IPS-18a (cell line): ENCODE results near the gene PSMA6.
"Not testable (repeated sequence)": the region's sequence is repeated elsewhere in the genome, so short reads cannot be mapped to it uniquely, and the experiment has no call there.

Experiments used
- H3K27ac ChIP-seq: one replicate; pipeline ENCODE4 v1.5.1; 2013; ENCODE audit warnings: low read length
- H3K27me3 ChIP-seq: one replicate; pipeline ENCODE4 v1.6.1; 2013; ENCODE audit warnings: mild to moderate bottlenecking, low read length; ENCODE audit not compliant: control insufficient read depth, insufficient read depth
- H3K36me3 ChIP-seq: one replicate; pipeline ENCODE4 v1.6.1; 2013; ENCODE audit warnings: low read depth, low read length; ENCODE audit not compliant: control insufficient read depth
- H3K4me1 ChIP-seq: one replicate; pipeline ENCODE4 v1.6.1; 2013; ENCODE audit warnings: low read depth, low read length; ENCODE audit not compliant: control insufficient read depth
- H3K4me3 ChIP-seq: one replicate; pipeline ENCODE4 v1.5.1; 2013; ENCODE audit warnings: low read length
- H3K9ac ChIP-seq: one replicate; pipeline ENCODE4 v1.6.1; 2013; ENCODE audit warnings: mild to moderate bottlenecking, low read length, moderate library complexity
- H3K9me3 ChIP-seq: one replicate; pipeline ENCODE4 v1.6.1; 2013; ENCODE audit warnings: low read depth, low read length; ENCODE audit not compliant: control insufficient read depth

PSMA6 gene

DNA sequence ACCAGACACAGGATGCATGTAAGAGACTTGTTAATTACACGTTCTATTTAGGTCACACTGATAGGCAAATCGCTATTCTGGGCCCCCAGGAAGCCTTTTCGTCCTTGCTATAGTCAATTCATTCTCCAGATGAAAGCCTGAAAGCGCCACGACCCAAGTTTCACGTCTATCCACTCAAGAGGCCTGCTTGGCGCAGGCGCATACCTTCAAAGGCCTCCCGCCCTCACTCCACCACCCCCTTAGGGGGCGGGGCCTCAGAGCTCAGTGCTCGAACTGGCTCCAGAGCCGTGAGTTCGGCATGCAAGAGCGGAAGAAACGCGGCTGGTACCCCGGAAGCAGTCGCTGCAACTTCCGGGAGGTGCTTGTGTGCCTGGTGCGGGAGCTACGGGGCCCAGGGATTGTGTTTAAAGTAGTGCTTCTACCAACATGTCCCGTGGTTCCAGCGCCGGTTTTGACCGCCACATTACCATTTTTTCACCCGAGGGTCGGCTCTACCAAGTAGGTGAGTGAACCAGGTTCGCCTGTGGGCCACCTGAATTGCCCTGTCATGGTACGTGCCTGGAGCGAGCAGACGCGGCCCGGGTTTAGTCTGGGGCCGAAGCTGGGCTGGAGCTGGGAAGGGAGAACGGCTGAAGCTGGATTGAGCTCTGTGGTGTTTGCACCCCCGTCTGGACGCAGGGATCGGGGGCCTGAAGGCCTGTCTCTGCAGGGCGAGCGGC lies at the start of gene PSMA6:
Gene PSMA6 (plus strand): TSS at position 332 of the 719 bp plus-strand sequence. CDS start 95 bp downstream, at position 427.
- Histone ChIP-seq H3K4me1 (peaks cover 4% of the 10 kb centered on the region), H3K27ac (peak within 1 kb of the TSS; percentile 87), H3K4me3 (peak within 1 kb of the TSS; percentile 93), H3K36me3 (no peaks in the 10 kb centered on the region), H3K9me3 (no peaks in the 10 kb centered on the region), H3K9ac (peak within 1 kb of the TSS; percentile 95), H3K27me3 (no peaks in the 10 kb centered on the region)

- no peaks in the 10 kb centered on the region for H3K36me3 ChIP-seq
- peaks cover 4% of the 10 kb centered on the region for H3K4me1 ChIP-seq
- H3K27me3 ChIP-seq: no peaks in the 10 kb centered on the region
- no peak overlapping the region for H3K4me3 ChIP-seq
- no peak overlapping the region for H3K9ac ChIP-seq
- H3K9me3 ChIP-seq: no peaks in the 10 kb centered on the region
- no peak overlapping the region for H3K27ac ChIP-seq
Measured at GRCh38 chr14:35242599-35243311, 49.4 kb upstream of the PSMA6 start.

DNA sequence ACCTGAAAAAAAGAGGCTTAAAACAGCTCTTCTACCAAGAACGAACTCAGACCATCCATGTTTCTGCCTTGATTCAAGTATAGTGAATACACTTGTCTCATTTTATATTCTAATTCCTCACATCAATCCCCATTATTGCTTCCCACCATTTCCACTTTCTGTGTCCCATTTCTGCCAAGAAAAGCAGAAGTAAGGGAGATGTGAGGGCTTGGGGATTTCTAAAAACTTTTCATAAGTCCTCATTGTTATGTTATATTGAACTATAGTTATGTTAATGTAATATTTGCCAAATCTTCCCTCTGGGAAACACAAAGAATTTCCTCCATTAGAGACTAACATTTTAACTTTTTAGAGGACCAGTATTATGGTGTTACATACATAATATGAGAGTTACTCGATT lies 48.2 kb upstream of the PSMA6 start:
- H3K4me1 ChIP-seq: peaks cover 4% of the 10 kb centered on the region
- H3K27me3 ChIP-seq: no peaks in the 10 kb centered on the region
- no peak overlapping the region for H3K4me3 ChIP-seq
- no peak overlapping the region for H3K9ac ChIP-seq
- no peaks in the 10 kb centered on the region for H3K9me3 ChIP-seq
- H3K27ac ChIP-seq: no peak overlapping the region
- H3K36me3 ChIP-seq: no peaks in the 10 kb centered on the region

DNA sequence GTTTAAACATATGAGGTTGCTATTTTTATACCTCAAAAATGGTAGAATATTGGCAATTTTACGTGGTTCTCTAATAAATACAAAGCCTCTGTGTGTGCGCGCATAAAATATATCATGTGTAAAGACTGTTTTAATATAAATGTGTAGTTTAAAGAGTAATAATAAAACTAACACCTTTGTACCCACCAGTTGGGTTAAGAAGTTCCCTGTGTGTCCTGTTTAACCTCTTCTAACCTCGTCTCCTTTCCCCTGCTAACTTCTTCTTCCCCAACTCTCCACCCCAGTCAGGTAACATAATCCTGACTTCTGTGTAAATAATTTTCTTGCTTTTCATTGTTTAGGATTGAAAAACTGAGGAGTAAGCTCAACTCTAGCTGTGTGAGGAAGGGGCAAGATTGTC lies 47.6 kb upstream of the PSMA6 start:
- peaks cover 4% of the 10 kb centered on the region for H3K4me1 ChIP-seq
- H3K27ac ChIP-seq: no peak overlapping the region
- H3K9ac ChIP-seq: no peak overlapping the region
- no peaks in the 10 kb centered on the region for H3K27me3 ChIP-seq
- H3K36me3 ChIP-seq: no peaks in the 10 kb centered on the region
- no peaks in the 10 kb centered on the region for H3K9me3 ChIP-seq
- no peak overlapping the region for H3K4me3 ChIP-seq

DNA sequence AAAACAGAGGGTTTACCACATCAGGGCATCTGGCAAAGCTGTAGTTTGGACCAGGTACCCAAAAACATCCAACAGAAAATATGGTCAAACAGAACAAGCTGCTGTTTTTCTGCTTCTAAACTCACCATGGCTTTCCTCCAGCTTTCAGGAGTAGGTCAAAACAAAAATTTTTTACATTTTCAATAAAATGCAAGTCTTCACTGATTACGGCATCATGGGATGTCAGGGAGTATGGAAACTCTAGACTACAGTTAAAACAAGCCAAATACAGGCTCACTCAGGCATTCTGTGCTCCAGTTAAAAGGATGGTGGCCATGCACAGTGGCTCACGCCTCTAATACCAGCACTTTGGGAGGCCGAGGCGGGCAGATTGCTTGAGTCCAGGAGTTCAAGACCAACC lies 47.1 kb upstream of the PSMA6 start:
- H3K36me3 ChIP-seq: no peaks in the 10 kb centered on the region
- peaks cover 4% of the 10 kb centered on the region for H3K4me1 ChIP-seq
- H3K27me3 ChIP-seq: no peaks in the 10 kb centered on the region
- no peak overlapping the region for H3K27ac ChIP-seq
- H3K4me3 ChIP-seq: no peak overlapping the region
- H3K9me3 ChIP-seq: no peaks in the 10 kb centered on the region
- H3K9ac ChIP-seq: no peak overlapping the region

- H3K9ac ChIP-seq: no peak overlapping the region
- H3K27ac ChIP-seq: no peak overlapping the region
- peaks cover 4% of the 10 kb centered on the region for H3K4me1 ChIP-seq
- no peaks in the 10 kb centered on the region for H3K27me3 ChIP-seq
- no peak overlapping the region for H3K4me3 ChIP-seq
- H3K36me3 ChIP-seq: no peaks in the 10 kb centered on the region
- H3K9me3 ChIP-seq: no peaks in the 10 kb centered on the region
Measured at GRCh38 chr14:35247777-35248475, 44.3 kb upstream of the PSMA6 start.

DNA sequence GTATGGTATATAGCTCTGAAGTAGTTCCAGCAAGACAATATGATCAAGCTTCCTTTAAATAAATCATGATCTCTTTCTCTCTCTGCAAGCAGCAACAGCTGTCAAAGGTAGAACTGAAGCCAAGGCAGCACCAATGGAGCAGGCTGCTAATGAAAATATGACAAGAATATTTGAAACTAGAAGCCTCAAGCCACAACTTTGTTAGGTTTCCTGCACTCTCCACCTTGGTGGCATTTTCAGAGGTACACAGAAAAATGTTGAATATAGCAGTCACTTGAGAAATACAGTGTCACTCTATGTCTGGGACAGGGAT lies 43.8 kb upstream of the PSMA6 start:
- H3K4me1 ChIP-seq: peaks cover 4% of the 10 kb centered on the region
- no peak overlapping the region for H3K4me3 ChIP-seq
- no peak overlapping the region for H3K9ac ChIP-seq
- H3K27ac ChIP-seq: no peak overlapping the region
- H3K27me3 ChIP-seq: no peaks in the 10 kb centered on the region
- no peaks in the 10 kb centered on the region for H3K36me3 ChIP-seq
- no peaks in the 10 kb centered on the region for H3K9me3 ChIP-seq

DNA sequence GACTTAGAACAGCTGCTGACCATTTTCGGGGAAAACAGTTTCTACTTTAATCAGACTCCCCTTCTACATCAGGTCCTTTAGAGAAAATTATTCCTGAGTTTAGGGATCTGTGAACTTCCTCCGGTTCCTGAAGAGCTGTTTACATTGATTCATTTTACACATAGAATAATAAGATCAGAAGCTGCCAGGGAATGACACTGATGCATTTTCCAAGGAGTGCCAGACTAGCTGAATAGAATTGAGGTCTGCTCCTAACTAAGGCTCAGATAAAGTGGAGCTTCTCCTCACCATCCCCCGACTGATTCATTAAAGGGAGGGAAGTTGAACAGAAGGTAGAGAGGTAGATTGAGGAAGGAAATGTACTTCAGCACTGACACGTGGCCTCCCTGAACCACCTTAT lies 41.9 kb upstream of the PSMA6 start:
- H3K9ac ChIP-seq: no peak overlapping the region
- no peak overlapping the region for H3K27ac ChIP-seq
- H3K36me3 ChIP-seq: no peaks in the 10 kb centered on the region
- no peaks in the 10 kb centered on the region for H3K27me3 ChIP-seq
- no peaks in the 10 kb centered on the region for H3K4me1 ChIP-seq
- H3K9me3 ChIP-seq: no peaks in the 10 kb centered on the region
- H3K4me3 ChIP-seq: no peak overlapping the region

DNA sequence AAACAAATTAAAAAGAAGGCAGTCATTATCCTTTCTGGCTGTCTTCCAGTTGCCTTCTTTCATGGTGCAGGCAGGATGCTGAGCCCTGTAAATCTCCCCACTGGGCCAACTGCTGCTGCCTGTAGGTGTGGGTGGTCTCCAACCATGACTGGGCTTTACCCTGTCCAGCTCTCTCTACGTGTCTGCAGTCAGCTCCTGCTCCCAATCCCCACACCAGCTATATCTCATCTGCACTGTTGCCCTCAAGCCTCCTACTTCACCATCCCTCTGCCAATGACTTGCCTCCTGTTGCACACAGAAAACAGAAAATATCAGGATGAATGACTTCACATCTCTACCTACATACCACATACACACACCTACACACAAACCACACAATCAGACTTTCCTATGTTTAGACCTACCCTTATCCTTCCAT lies 39.7 kb upstream of the PSMA6 start:
- H3K9me3 ChIP-seq: no peaks in the 10 kb centered on the region
- H3K9ac ChIP-seq: no peak overlapping the region
- H3K27ac ChIP-seq: no peak overlapping the region
- H3K4me1 ChIP-seq: no peaks in the 10 kb centered on the region
- H3K36me3 ChIP-seq: no peaks in the 10 kb centered on the region
- no peaks in the 10 kb centered on the region for H3K27me3 ChIP-seq
- no peak overlapping the region for H3K4me3 ChIP-seq

DNA sequence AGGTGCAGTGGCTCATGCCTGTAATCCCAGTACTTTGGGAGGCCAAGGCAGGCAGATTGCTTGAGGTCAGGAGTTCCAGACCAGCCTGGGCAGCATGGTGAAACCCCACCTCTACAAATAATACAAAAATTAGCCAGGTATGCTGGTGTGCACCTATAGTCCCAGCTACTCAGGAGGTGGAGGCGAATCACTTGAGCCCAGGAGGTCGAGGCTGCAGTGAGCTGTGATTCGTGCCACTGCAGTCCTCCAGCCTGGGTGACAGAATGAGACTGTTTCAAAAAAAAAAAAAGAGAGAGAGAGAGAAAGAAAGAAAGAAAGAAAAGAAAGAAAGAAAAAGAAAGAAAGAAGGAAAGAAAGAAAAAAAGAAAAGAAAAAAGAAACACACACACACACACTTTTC lies 39.1 kb upstream of the PSMA6 start:
- H3K9me3 ChIP-seq, H3K4me3 ChIP-seq, H3K4me1 ChIP-seq, H3K9ac ChIP-seq, H3K27me3 ChIP-seq, H3K27ac ChIP-seq, H3K36me3 ChIP-seq: not testable (repeated sequence)

- H3K27me3 ChIP-seq, H3K9me3 ChIP-seq, H3K9ac ChIP-seq, H3K36me3 ChIP-seq, H3K4me3 ChIP-seq, H3K4me1 ChIP-seq, H3K27ac ChIP-seq: not testable (repeated sequence)
Measured at GRCh38 chr14:35254034-35254622, 38.1 kb upstream of the PSMA6 start.
